ENCODE results near the gene RAI14. TPM values are rescaled to one million over a fixed set of nuclear protein-coding genes. Genes with fewer than 3 reads are reported as not detected.

Gene RAI14
- total RNA-seq, 1 donor from 2014 or later: 127 TPM

DNA sequence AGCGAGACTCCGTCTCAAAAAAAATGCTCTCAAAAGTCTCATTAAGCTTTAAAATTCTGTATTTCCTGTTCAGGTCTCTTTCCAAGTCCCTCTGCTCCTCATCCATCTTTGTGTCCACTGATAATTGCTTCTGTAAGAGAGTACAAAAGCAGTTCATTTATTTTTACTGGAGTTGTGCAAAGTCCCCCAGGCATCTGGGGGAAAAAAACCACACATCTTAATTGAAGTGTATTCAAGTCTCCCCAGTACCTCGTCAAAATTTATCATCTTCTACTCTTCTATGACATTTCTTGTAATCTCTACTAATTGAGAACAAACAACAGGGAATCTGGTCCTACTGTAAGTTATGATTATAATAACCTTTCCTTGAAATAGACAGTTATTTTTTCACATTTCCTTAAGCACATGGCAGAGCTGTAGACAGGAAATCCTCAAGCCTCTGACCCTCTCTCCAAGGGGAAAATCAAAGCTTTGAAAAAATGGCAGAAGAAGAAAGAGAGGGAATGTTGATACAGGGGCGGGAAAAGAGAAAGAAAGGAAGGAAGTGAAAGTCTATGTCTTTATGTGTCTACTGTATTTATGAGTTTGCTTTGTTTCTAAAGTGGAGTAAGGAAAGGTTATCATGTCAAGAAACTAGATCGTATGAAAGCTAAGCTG, 51.5 kb downstream of the RAI14 start:
- Mint-ChIP-seq H3K36me3 (ENCODE audit: low read depth, unreplicated experiment) (peaks cover 23% of the 10 kb centered on the region), H3K9me3 (ENCODE audit: unreplicated experiment) (no peaks in the 10 kb centered on the region), H3K27me3 (ENCODE audit: unreplicated experiment) (no peaks in the 10 kb centered on the region), H3K27ac (ENCODE audit: unreplicated experiment) (peak overlapping the region; percentile 79), H3K4me3 (ENCODE audit: unreplicated experiment) (no peak overlapping the region), H3K4me1 (ENCODE audit: unreplicated experiment) (peaks cover 39% of the 10 kb centered on the region)
- DNase-seq (ENCODE audit: low spot score): no peak
- TF ChIP-seq, protein P1, sequence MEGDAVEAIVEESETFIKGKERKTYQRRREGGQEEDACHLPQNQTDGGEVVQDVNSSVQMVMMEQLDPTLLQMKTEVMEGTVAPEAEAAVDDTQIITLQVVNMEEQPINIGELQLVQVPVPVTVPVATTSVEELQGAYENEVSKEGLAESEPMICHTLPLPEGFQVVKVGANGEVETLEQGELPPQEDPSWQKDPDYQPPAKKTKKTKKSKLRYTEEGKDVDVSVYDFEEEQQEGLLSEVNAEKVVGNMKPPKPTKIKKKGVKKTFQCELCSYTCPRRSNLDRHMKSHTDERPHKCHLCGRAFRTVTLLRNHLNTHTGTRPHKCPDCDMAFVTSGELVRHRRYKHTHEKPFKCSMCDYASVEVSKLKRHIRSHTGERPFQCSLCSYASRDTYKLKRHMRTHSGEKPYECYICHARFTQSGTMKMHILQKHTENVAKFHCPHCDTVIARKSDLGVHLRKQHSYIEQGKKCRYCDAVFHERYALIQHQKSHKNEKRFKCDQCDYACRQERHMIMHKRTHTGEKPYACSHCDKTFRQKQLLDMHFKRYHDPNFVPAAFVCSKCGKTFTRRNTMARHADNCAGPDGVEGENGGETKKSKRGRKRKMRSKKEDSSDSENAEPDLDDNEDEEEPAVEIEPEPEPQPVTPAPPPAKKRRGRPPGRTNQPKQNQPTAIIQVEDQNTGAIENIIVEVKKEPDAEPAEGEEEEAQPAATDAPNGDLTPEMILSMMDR (IDR thresholded peaks at IDR 0.05; ENCODE audit: unreplicated experiment): no peak

DNA sequence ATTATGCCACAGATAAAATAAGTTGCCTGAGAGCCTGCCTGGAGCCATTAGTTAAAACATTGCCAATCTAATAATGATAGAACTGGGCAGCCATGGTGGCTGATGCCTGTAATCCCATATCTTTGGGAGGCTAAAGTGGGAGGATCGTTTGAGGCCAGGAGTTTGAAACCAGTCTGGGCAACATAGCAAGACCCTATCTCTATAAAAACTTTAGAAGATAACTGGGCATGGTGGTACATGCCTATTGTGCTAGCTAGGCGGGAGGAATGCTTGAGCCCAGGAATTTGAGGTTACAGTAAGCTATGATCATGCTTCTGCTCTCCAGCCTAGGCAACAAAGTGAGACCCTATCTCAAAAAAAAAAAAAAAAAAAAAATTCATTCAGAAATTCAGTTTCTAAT, 52.6 kb downstream of the RAI14 start:
- no peak overlapping the region for H3K4me3 Mint-ChIP-seq (ENCODE audit: unreplicated experiment)
- DNase-seq (ENCODE audit: low spot score): no peak
- H3K9me3 Mint-ChIP-seq (ENCODE audit: unreplicated experiment): no peaks in the 10 kb centered on the region
- TF ChIP-seq, protein P1 (IDR thresholded peaks at IDR 0.05; ENCODE audit: unreplicated experiment): no peak
- H3K36me3 Mint-ChIP-seq (ENCODE audit: low read depth, unreplicated experiment): peaks cover 23% of the 10 kb centered on the region
- peaks cover 39% of the 10 kb centered on the region for H3K4me1 Mint-ChIP-seq (ENCODE audit: unreplicated experiment)
- no peaks in the 10 kb centered on the region for H3K27me3 Mint-ChIP-seq (ENCODE audit: unreplicated experiment)
- H3K27ac Mint-ChIP-seq (ENCODE audit: unreplicated experiment): no peak overlapping the region

DNA sequence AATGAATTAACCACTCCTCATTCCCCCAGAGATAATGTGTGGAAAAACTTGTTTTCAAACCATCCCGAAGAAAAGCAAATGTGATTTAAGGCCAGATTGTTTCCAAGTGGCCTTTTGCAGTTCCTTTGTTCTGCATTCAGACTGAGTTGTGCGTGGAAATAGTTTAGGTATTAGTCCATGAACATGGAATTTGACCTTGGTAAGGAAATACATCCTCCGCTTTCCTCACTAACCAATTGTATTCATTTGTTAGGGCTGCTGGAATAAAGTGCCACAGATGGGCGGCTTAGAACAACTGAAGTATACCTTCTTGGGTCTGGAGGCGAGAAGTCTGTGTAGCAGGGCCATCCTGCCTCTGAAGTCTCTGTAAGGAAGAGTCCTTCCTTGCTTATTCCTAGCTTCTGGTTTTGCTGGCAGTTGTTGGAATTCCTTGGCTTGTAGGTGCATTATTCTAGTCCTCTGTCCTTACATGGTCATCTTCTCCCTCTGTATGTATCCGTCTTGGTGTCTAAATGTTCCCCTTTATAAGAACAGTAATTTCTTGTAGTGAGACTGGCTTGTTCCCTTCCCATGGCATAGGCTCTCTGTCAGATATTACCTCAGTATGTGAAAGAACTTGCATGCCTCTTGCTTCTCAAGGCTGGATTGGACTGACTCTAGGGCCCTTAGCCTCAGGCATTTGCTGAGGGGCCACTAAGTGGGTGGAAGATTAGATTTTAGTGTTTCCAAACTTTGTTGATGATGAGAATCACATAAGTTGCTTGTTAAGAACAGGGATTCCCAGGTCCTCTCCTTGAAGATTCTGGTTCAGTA, 53.9 kb downstream of the RAI14 start:
- H3K27ac Mint-ChIP-seq (ENCODE audit: unreplicated experiment): peak overlapping the region; percentile 67
- no peak overlapping the region for H3K4me3 Mint-ChIP-seq (ENCODE audit: unreplicated experiment)
- H3K9me3 Mint-ChIP-seq (ENCODE audit: unreplicated experiment): no peaks in the 10 kb centered on the region
- peaks cover 23% of the 10 kb centered on the region for H3K36me3 Mint-ChIP-seq (ENCODE audit: low read depth, unreplicated experiment)
- TF ChIP-seq, protein P1 (IDR thresholded peaks at IDR 0.05; ENCODE audit: unreplicated experiment): no peak
- H3K4me1 Mint-ChIP-seq (ENCODE audit: unreplicated experiment): peaks cover 49% of the 10 kb centered on the region
- no peak for DNase-seq (ENCODE audit: low spot score)
- no peaks in the 10 kb centered on the region for H3K27me3 Mint-ChIP-seq (ENCODE audit: unreplicated experiment)

DNA sequence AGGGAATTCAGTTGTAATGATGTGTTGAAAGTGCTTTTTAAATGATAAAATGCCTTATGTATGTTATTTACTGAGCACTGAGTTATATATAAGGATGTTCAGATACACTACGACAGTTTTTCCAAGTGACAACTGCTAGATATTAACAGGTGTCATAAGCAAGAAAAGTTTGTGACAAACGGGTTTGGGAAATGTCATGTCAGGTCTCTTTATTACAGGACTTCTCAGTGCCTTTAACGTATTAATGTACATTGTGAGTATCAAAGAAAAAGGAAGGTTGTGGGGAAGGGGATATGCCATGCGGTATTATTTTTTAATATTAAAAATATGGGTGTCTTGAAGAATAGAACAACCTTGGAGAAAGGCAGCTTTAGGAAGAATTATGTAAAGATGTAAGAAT, 56.4 kb downstream of the RAI14 start:
- peaks cover 14% of the 10 kb centered on the region for H3K36me3 Mint-ChIP-seq (ENCODE audit: low read depth, unreplicated experiment)
- H3K27me3 Mint-ChIP-seq (ENCODE audit: unreplicated experiment): no peaks in the 10 kb centered on the region
- no peak overlapping the region for H3K4me3 Mint-ChIP-seq (ENCODE audit: unreplicated experiment)
- H3K9me3 Mint-ChIP-seq (ENCODE audit: unreplicated experiment): no peaks in the 10 kb centered on the region
- TF ChIP-seq, protein P1 (IDR thresholded peaks at IDR 0.05; ENCODE audit: unreplicated experiment): no peak
- no peak overlapping the region for H3K27ac Mint-ChIP-seq (ENCODE audit: unreplicated experiment)
- H3K4me1 Mint-ChIP-seq (ENCODE audit: unreplicated experiment): peaks cover 53% of the 10 kb centered on the region
- no peak for DNase-seq (ENCODE audit: low spot score)

DNA sequence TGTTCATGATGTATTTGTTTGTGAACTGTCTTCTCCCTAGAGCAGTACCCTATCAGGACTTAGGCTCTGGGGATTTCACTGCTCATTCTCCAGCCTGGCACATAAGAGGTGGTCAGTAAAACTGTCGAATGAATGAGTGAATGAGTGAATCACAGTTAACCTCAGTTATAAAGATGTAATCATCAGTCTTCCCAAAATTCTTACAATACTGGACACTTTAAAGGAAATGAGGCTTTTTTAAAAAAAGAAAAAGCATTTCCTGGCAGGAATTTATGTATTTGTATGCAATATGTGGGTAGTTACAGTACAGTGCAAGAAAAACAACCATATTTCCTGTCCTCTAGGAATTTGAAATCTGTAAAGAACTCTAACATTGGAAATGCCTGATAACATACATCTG, 59.6 kb downstream of the RAI14 start:
- H3K4me3 Mint-ChIP-seq (ENCODE audit: unreplicated experiment): no peak overlapping the region
- no peaks in the 10 kb centered on the region for H3K27me3 Mint-ChIP-seq (ENCODE audit: unreplicated experiment)
- DNase-seq (ENCODE audit: low spot score): no peak
- no peaks in the 10 kb centered on the region for H3K9me3 Mint-ChIP-seq (ENCODE audit: unreplicated experiment)
- peaks cover 53% of the 10 kb centered on the region for H3K4me1 Mint-ChIP-seq (ENCODE audit: unreplicated experiment)
- H3K27ac Mint-ChIP-seq (ENCODE audit: unreplicated experiment): peak overlapping the region; percentile 40
- H3K36me3 Mint-ChIP-seq (ENCODE audit: low read depth, unreplicated experiment): peaks cover 14% of the 10 kb centered on the region
- TF ChIP-seq, protein P1 (IDR thresholded peaks at IDR 0.05; ENCODE audit: unreplicated experiment): no peak
